Measurements from ENCODE around the gene CCM2L.

The CCM2L gene

GRCh38 chr20:32077190-32077589, 67.0 kb downstream of the CCM2L start:
- H3K27me3 ChIP-seq (ENCODE audit: control insufficient read depth, insufficient read depth, low read length) = no peaks in the 10 kb centered on the region
- H3K4me1 ChIP-seq (ENCODE audit: control insufficient read depth, insufficient read depth, low read length) = no peaks in the 10 kb centered on the region
- no peak overlapping the region for H3K27ac ChIP-seq (ENCODE audit: low read depth, low read length)
- no peaks in the 10 kb centered on the region for H3K9me3 ChIP-seq (ENCODE audit: control insufficient read depth, insufficient read depth, low read length)
- no peaks in the 10 kb centered on the region for H3K36me3 ChIP-seq (ENCODE audit: control insufficient read depth, insufficient read depth, low read length)
- no peak overlapping the region for H3K4me3 ChIP-seq (ENCODE audit: low read depth, low read length)
- no peak overlapping the region for H3K9ac ChIP-seq (ENCODE audit: low read depth, low read length)

- Histone ChIP-seq H3K36me3 (ENCODE audit: control insufficient read depth, insufficient read depth, low read length) (no peaks in the 10 kb centered on the region), H3K9ac (ENCODE audit: low read depth, low read length) (no peak overlapping the region), H3K27me3 (ENCODE audit: control insufficient read depth, insufficient read depth, low read length) (no peaks in the 10 kb centered on the region), H3K9me3 (ENCODE audit: control insufficient read depth, insufficient read depth, low read length) (no peaks in the 10 kb centered on the region), H3K4me3 (ENCODE audit: low read depth, low read length) (no peak overlapping the region), H3K4me1 (ENCODE audit: control insufficient read depth, insufficient read depth, low read length) (no peaks in the 10 kb centered on the region), H3K27ac (ENCODE audit: low read depth, low read length) (no peak overlapping the region)
Observed at GRCh38 chr20:32078322-32078721, 68.1 kb downstream of the CCM2L start.

- no peak overlapping the region for H3K9ac ChIP-seq (ENCODE audit: low read depth, low read length)
- H3K27me3 ChIP-seq (ENCODE audit: control insufficient read depth, insufficient read depth, low read length) = no peaks in the 10 kb centered on the region
- no peaks in the 10 kb centered on the region for H3K36me3 ChIP-seq (ENCODE audit: control insufficient read depth, insufficient read depth, low read length)
- no peak overlapping the region for H3K27ac ChIP-seq (ENCODE audit: low read depth, low read length)
- no peaks in the 10 kb centered on the region for H3K9me3 ChIP-seq (ENCODE audit: control insufficient read depth, insufficient read depth, low read length)
- no peak overlapping the region for H3K4me3 ChIP-seq (ENCODE audit: low read depth, low read length)
- H3K4me1 ChIP-seq (ENCODE audit: control insufficient read depth, insufficient read depth, low read length) = no peaks in the 10 kb centered on the region
Observed at GRCh38 chr20:32078791-32079190, 68.6 kb downstream of the CCM2L start.

- Histone ChIP-seq H3K4me1 (ENCODE audit: control insufficient read depth, insufficient read depth, low read length) (no peaks in the 10 kb centered on the region), H3K4me3 (ENCODE audit: low read depth, low read length) (no peak overlapping the region), H3K27ac (ENCODE audit: low read depth, low read length) (no peak overlapping the region), H3K36me3 (ENCODE audit: control insufficient read depth, insufficient read depth, low read length) (no peaks in the 10 kb centered on the region), H3K27me3 (ENCODE audit: control insufficient read depth, insufficient read depth, low read length) (no peaks in the 10 kb centered on the region), H3K9me3 (ENCODE audit: control insufficient read depth, insufficient read depth, low read length) (no peaks in the 10 kb centered on the region), H3K9ac (ENCODE audit: low read depth, low read length) (no peak overlapping the region)
Observed at GRCh38 chr20:32079655-32080109, 69.4 kb downstream of the CCM2L start.

GRCh38 chr20:32080783-32081182, 70.5 kb downstream of the CCM2L start:
- H3K27ac ChIP-seq (ENCODE audit: low read depth, low read length) = no peak overlapping the region
- H3K4me1 ChIP-seq (ENCODE audit: control insufficient read depth, insufficient read depth, low read length) = no peaks in the 10 kb centered on the region
- no peak overlapping the region for H3K9ac ChIP-seq (ENCODE audit: low read depth, low read length)
- H3K4me3 ChIP-seq (ENCODE audit: low read depth, low read length) = no peak overlapping the region
- H3K36me3 ChIP-seq (ENCODE audit: control insufficient read depth, insufficient read depth, low read length) = no peaks in the 10 kb centered on the region
- no peaks in the 10 kb centered on the region for H3K27me3 ChIP-seq (ENCODE audit: control insufficient read depth, insufficient read depth, low read length)
- H3K9me3 ChIP-seq (ENCODE audit: control insufficient read depth, insufficient read depth, low read length) = no peaks in the 10 kb centered on the region

Measured in HUES48 (cell line).